GM23338 (cell line): ENCODE data around the gene NUTF2. TPM values are rescaled to one million over a fixed set of nuclear protein-coding genes. Genes with fewer than 3 reads are reported as not detected.

ENCODE experiments used
- ATAC-seq: fragments of 200-7000 bp; cut with Tn5 transposase; 3 replicates; pipeline ENCODE4 v1.9.1; 2020
- DNase-seq: peaks from one replicate; pipeline ENCODE4 v3.0.0-alpha.2; 2015; ENCODE audit warnings: low spot score
- H2AFZ ChIP-seq: fragments of 200-600 bp; sonication (generic); 2 replicates; pipeline ENCODE4 v1.8.0; 2016; ENCODE audit warnings: antibody characterized with exemption, mild to moderate bottlenecking, moderate library complexity
- H3F3A ChIP-seq: fragments of 200-600 bp; sonication (generic); replicated peaks from 2 replicates; pipeline ENCODE4 v1.8.0; 2017; ENCODE audit warnings: antibody characterized with exemption, mixed run types, low read depth
- H3K27ac ChIP-seq: fragments of 200-600 bp; sonication (generic); 2 replicates; pipeline ENCODE4 v1.6.1; 2016; ENCODE audit warnings: low read depth
- H3K27me3 ChIP-seq: fragments of 200-600 bp; sonication (generic); 2 replicates; pipeline ENCODE4 v1.8.0; 2016; ENCODE audit warnings: mild to moderate bottlenecking, mixed run types, moderate library complexity; ENCODE audit not compliant: insufficient read depth
- H3K36me3 ChIP-seq: fragments of 200-600 bp; sonication (generic); 2 replicates; pipeline ENCODE4 v1.8.0; 2016; ENCODE audit warnings: mild to moderate bottlenecking; ENCODE audit not compliant: insufficient read depth
- H3K4me1 ChIP-seq: fragments of 200-600 bp; sonication (generic); 2 replicates; pipeline ENCODE4 v1.8.0; 2016; ENCODE audit warnings: mild to moderate bottlenecking, moderate library complexity; ENCODE audit not compliant: insufficient read depth
- H3K4me2 ChIP-seq: fragments of 200-600 bp; sonication (generic); 2 replicates; pipeline ENCODE4 v1.7.1; 2017; ENCODE audit warnings: mixed run types
- H3K4me3 ChIP-seq: fragments of 200-600 bp; sonication (generic); 2 replicates; pipeline ENCODE4 v1.6.1; 2016; ENCODE audit warnings: mixed run types
- H3K79me2 ChIP-seq: fragments of 200-600 bp; sonication (generic); replicated peaks from 2 replicates; pipeline ENCODE4 v1.8.0; 2017; ENCODE audit warnings: mild to moderate bottlenecking; ENCODE audit not compliant: insufficient read depth
- H3K9me2 ChIP-seq: fragments of 200-600 bp; sonication (generic); 2 replicates; pipeline ENCODE4 v1.8.0; 2017; ENCODE audit not compliant: insufficient read depth
- H4K20me1 ChIP-seq: fragments of 200-600 bp; sonication (generic); replicated peaks from 2 replicates; pipeline ENCODE4 v1.8.0; 2017; ENCODE audit warnings: mild to moderate bottlenecking; ENCODE audit not compliant: insufficient read depth
- H3K27ac Mint-ChIP-seq: 2 replicates; pipeline ENCODE4 v1.8.0; 2020; ENCODE audit warnings: inconsistent platforms, mild to moderate bottlenecking, moderate library complexity, mixed read lengths
- H3K27me3 Mint-ChIP-seq: 3 replicates; pipeline ENCODE4 v1.8.0; 2022; ENCODE audit warnings: low read depth, mild to moderate bottlenecking, moderate library complexity, mixed read lengths, inconsistent platforms; ENCODE audit not compliant: insufficient read depth, poor library complexity
- H3K36me3 Mint-ChIP-seq: 3 replicates; pipeline ENCODE4 v1.8.0; 2021; ENCODE audit warnings: low read depth, mild to moderate bottlenecking, inconsistent platforms, moderate library complexity, mixed read lengths
- H3K4me1 Mint-ChIP-seq: 3 replicates; pipeline ENCODE4 v1.8.0; 2020; ENCODE audit warnings: mild to moderate bottlenecking, inconsistent platforms, mixed read lengths
- H3K4me3 Mint-ChIP-seq: 3 replicates; pipeline ENCODE4 v1.8.0; 2021; ENCODE audit warnings: moderate library complexity, mild to moderate bottlenecking, inconsistent platforms, mixed read lengths
- H3K9me3 Mint-ChIP-seq: 3 replicates; pipeline ENCODE4 v1.8.0; 2020; ENCODE audit warnings: moderate library complexity, mild to moderate bottlenecking, inconsistent platforms, mixed read lengths
- CREB1 ChIP-seq: fragments of 250-450 bp; sonication (Bioruptor Pico); IDR thresholded peaks from 2 replicates; pipeline ENCODE4 v1.5.0; 2020; ENCODE audit warnings: low read depth, mild to moderate bottlenecking, moderate library complexity
- ETS1 ChIP-seq: IDR thresholded peaks from 2 replicates; pipeline ENCODE4 v1.6.1; 2016; ENCODE audit warnings: antibody characterized with exemption
- EZH2 ChIP-seq: fragments of 200-600 bp; sonication (generic); IDR thresholded peaks from one replicate; pipeline ENCODE4 v1.8.0; 2017; ENCODE audit warnings: antibody characterized with exemption, mild to moderate bottlenecking, low read depth; ENCODE audit not compliant: unreplicated experiment
- EZH2phosphoT487 ChIP-seq: fragments of 200-600 bp; sonication (generic); IDR thresholded peaks from one replicate; pipeline ENCODE4 v1.8.1; 2018; ENCODE audit warnings: antibody characterized with exemption; ENCODE audit not compliant: unreplicated experiment
- JUNB ChIP-seq: IDR thresholded peaks from one replicate; pipeline ENCODE4 v1.6.1; 2016; ENCODE audit warnings: antibody characterized with exemption; ENCODE audit not compliant: unreplicated experiment
- POLR2AphosphoS5 ChIP-seq: IDR thresholded peaks from 2 replicates; pipeline ENCODE4 v1.6.1; 2016; ENCODE audit warnings: antibody characterized with exemption, low read depth
- STAT1 ChIP-seq: IDR thresholded peaks from one replicate; pipeline ENCODE4 v1.6.1; 2016; ENCODE audit warnings: antibody characterized with exemption; ENCODE audit not compliant: unreplicated experiment
- ZNF114 ChIP-seq: fragments of 250-450 bp; sonication (Bioruptor Pico); IDR thresholded peaks from 2 replicates; pipeline ENCODE4 v1.5.0; 2020; ENCODE audit warnings: mild to moderate bottlenecking, moderate library complexity
- ZNF331 ChIP-seq: fragments of 250-450 bp; sonication (Bioruptor Pico); IDR thresholded peaks from 2 replicates; pipeline ENCODE4 v1.5.0; 2020; ENCODE audit warnings: low read depth, mild to moderate bottlenecking, moderate library complexity
- ZNF462 ChIP-seq: fragments of 250-450 bp; sonication (Bioruptor Pico); IDR thresholded peaks from 2 replicates; pipeline ENCODE4 v1.5.0; 2020; ENCODE audit warnings: mild to moderate bottlenecking, moderate library complexity
- polyA plus RNA-seq: library from polyadenylated mRNA; unstranded; fragments of >200 nt; fragmentation: Nextera tagmentation; extraction: Ambion mirVana; gene quantifications from 2 replicates; pipeline ENCODE4 v1.2.1, GENCODE V29; 2016
- total RNA-seq: library from RNA; depleted of rRNA; stranded (reverse); fragments of >200 nt; shearing (Covaris generic); gene quantifications from 2 replicates; pipeline ENCODE4 v1.2.3, GENCODE V29; 2014
- TF ChIP-seq, protein P1 (sequence below): IDR thresholded peaks from one replicate; pipeline ENCODE4 v1.6.1; 2018; ENCODE audit warnings: antibody characterized with exemption; ENCODE audit not compliant: unreplicated experiment

Gene NUTF2
- total and polyA plus RNA-seq, 2 experiments from 2014 or later, result 321 to 391 TPM

DNA sequence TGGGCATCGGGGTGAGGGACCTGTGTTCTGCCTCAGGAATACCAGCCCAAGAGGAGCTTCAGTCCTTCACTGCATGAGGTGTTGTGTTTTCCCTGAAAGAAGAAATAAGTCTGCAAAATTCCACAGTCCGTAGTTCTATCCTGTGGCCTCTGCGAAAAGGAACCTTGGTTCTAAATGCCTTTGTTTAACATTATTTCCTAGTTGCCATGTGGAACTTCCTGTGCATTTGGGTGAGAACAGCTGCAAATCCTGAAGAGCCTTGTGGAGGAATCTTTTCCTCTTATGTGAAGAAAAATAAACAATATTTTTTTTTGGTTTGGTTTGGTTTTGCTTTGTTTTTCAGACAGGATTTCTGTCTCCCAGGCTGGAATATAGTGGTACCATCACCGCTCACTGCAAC, 56.1 kb downstream of the NUTF2 start:
- no peaks in the 10 kb centered on the region for H3K9me3 Mint-ChIP-seq
- Histone ChIP-seq H3K79me2 (peaks cover 33% of the 10 kb centered on the region), H3K36me3 (no peaks in the 10 kb centered on the region), H4K20me1 (peaks cover 8% of the 10 kb centered on the region; the same call in 1 of the 2 replicates), H3K9me2 (no peaks in the 10 kb centered on the region), H3K27me3 (no peaks in the 10 kb centered on the region), H3F3A (0 out of 2 replicates have a peak, but pooled peaks cover 3% of the 10 kb centered on the region), H3K4me3 (no peak overlapping the region), H3K27ac (peak overlapping the region; percentile 72; the same call in 1 of the 2 replicates), H3K4me2 (no peak overlapping the region), H3K4me1 (no peaks in the 10 kb centered on the region), H2AFZ (no peak overlapping the region)
- TF ChIP-seq ETS1 (no peak), POLR2AphosphoS5 (no peak), ZNF331 (CRISPR knock-in tag) (no peak), STAT1 (no peak), ZNF114 (no peak), EZH2 (no peak), ZNF462 (CRISPR knock-in tag) (no peak), CREB1 (CRISPR knock-in tag) (no peak), JUNB (no peak), EZH2phosphoT487 (no peak)
- TF ChIP-seq, protein P1, sequence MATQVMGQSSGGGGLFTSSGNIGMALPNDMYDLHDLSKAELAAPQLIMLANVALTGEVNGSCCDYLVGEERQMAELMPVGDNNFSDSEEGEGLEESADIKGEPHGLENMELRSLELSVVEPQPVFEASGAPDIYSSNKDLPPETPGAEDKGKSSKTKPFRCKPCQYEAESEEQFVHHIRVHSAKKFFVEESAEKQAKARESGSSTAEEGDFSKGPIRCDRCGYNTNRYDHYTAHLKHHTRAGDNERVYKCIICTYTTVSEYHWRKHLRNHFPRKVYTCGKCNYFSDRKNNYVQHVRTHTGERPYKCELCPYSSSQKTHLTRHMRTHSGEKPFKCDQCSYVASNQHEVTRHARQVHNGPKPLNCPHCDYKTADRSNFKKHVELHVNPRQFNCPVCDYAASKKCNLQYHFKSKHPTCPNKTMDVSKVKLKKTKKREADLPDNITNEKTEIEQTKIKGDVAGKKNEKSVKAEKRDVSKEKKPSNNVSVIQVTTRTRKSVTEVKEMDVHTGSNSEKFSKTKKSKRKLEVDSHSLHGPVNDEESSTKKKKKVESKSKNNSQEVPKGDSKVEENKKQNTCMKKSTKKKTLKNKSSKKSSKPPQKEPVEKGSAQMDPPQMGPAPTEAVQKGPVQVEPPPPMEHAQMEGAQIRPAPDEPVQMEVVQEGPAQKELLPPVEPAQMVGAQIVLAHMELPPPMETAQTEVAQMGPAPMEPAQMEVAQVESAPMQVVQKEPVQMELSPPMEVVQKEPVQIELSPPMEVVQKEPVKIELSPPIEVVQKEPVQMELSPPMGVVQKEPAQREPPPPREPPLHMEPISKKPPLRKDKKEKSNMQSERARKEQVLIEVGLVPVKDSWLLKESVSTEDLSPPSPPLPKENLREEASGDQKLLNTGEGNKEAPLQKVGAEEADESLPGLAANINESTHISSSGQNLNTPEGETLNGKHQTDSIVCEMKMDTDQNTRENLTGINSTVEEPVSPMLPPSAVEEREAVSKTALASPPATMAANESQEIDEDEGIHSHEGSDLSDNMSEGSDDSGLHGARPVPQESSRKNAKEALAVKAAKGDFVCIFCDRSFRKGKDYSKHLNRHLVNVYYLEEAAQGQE, result no peak
- DNase-seq (no peak), ATAC-seq (no peak)
- H3K27ac Mint-ChIP-seq, result no peak overlapping the region
- no peaks in the 10 kb centered on the region for H3K4me1 Mint-ChIP-seq
- peaks cover 9% of the 10 kb centered on the region; the same call in 2 of the 3 replicates for H3K36me3 Mint-ChIP-seq
- H3K27me3 Mint-ChIP-seq, result peaks cover 4% of the 10 kb centered on the region
- no peak overlapping the region for H3K4me3 Mint-ChIP-seq
